Caco-2 (cell line): ENCODE results near the gene PARD3B. TPM values are rescaled to one million over a fixed set of nuclear protein-coding genes. Genes with fewer than 3 reads are reported as not detected.

Experiments
- BruUV-seq: library from RNA; stranded (reverse); fragments of 400-500 nt; replicated peaks from 2 replicates; lab custom pipeline; 2021; lab: Mats Ljungman, UMichigan
- CTCF ChIA-PET: fragments of 300-600 bp; sonication (Branson Sonifier 250); formaldehyde crosslinking; loops from one replicate; lab custom pipeline; 2022; ENCODE audit warnings: antibody characterized with exemption; lab: Charles Lee
- POLR2A ChIA-PET: fragments of 300-600 bp; sonication (Branson Sonifier 250); formaldehyde crosslinking; loops from one replicate; lab custom pipeline; 2022; ENCODE audit warnings: antibody characterized with exemption; lab: Charles Lee
- DNase-seq, 2 experiments: peaks; one replicate each; pipeline versions ENCODE4 v3.0.0 to v3.0.0-alpha.2; 2020 to 2022
- H3K27me3 ChIP-seq: replicated peaks from 2 replicates; pipeline ENCODE4 v1.6.0; 2011; ENCODE audit warnings: low read length; ENCODE audit not compliant: control insufficient read depth, insufficient read depth
- H3K36me3 ChIP-seq: 2 replicates; pipeline ENCODE4 v1.5.1; 2011; ENCODE audit warnings: low read length; ENCODE audit not compliant: control insufficient read depth, insufficient read depth
- H3K4me1 ChIP-seq: fragments of 250-450 bp; sonication (Bioruptor Pico); 2 replicates; pipeline ENCODE4 v1.5.1; 2020; ENCODE audit warnings: mild to moderate bottlenecking
- H3K4me3 ChIP-seq: 2 replicates; pipeline ENCODE4 v1.5.1; 2011; ENCODE audit warnings: low read depth, mild to moderate bottlenecking, control low read depth, low read length
- H3K9me3 ChIP-seq: fragments of 250-450 bp; sonication (Bioruptor Pico); 2 replicates; pipeline ENCODE4 v1.5.1; 2020; ENCODE audit warnings: mild to moderate bottlenecking, moderate library complexity
- H3K27ac Mint-ChIP-seq: one replicate; pipeline ENCODE4 v1.8.0; 2022; ENCODE audit warnings: mixed read lengths; ENCODE audit not compliant: unreplicated experiment
- H3K27me3 Mint-ChIP-seq: one replicate; pipeline ENCODE4 v1.8.0; 2022; ENCODE audit warnings: mixed read lengths; ENCODE audit not compliant: insufficient read depth, unreplicated experiment
- H3K36me3 Mint-ChIP-seq: one replicate; pipeline ENCODE4 v1.8.0; 2022; ENCODE audit warnings: mild to moderate bottlenecking, mixed read lengths; ENCODE audit not compliant: insufficient read depth, unreplicated experiment
- H3K4me1 Mint-ChIP-seq: one replicate; pipeline ENCODE4 v1.8.0; 2022; ENCODE audit warnings: low read depth, mixed read lengths; ENCODE audit not compliant: unreplicated experiment
- H3K4me3 Mint-ChIP-seq: one replicate; pipeline ENCODE4 v1.8.0; 2022; ENCODE audit warnings: mild to moderate bottlenecking, moderate library complexity, mixed read lengths; ENCODE audit not compliant: unreplicated experiment
- H3K9me3 Mint-ChIP-seq: one replicate; pipeline ENCODE4 v1.8.0; 2022; ENCODE audit warnings: mixed read lengths; ENCODE audit not compliant: unreplicated experiment
- CTCF ChIP-seq, 2 experiments: fragments of 200-600 bp in 1 of 2; IDR thresholded peaks; 1 replicate in 1 of 2; 2 replicates in 1 of 2; pipeline versions ENCODE4 v1.5.1 to v1.8.0; 2011 to 2022; ENCODE audit warnings: antibody characterized with exemption in 1 of 2, control low read depth in 1 of 2, inconsistent platforms in 1 of 2, low read depth in 1 of 2, low read length in 1 of 2, mild to moderate bottlenecking in 1 of 2, moderate library complexity in 1 of 2; ENCODE audit not compliant: insufficient read depth in 1 of 2, severe bottlenecking in 1 of 2, unreplicated experiment in 1 of 2
- intact Hi-C: fragments of 100-400 bp; cut with micrococcal nuclease; formaldehyde crosslinking; loops from one replicate; pipeline ENCODE4 v1.10.0; 2022; ENCODE audit not compliant: unreplicated experiment
- total RNA-seq: library from RNA; stranded (reverse); gene quantifications from 2 replicates; pipeline ENCODE4 v1.2.3, GENCODE V29; 2022

The PARD3B gene
- total RNA-seq, 1 experiment from 2014 or later: 68.9 TPM

GRCh38 chr2:204691911-204692510 is 146.7 kb downstream of the PARD3B start:
- TF ChIP-seq CTCF (IDR thresholded peaks at IDR 0.05; ENCODE audit: insufficient read depth in 1 of 2, low read depth in 1 of 2, low read length in 1 of 2, severe bottlenecking in 1 of 2, unreplicated experiment in 1 of 2): peak; percentile 61 to 92

GRCh38 chr2:204692790-204693189 is 147.5 kb downstream of the PARD3B start:
- Mint-ChIP-seq H3K4me1 (peaks cover 22% of the 10 kb centered on the region), H3K4me3 (no peak overlapping the region), H3K36me3 (peaks cover 36% of the 10 kb centered on the region), H3K9me3 (no peaks in the 10 kb centered on the region), H3K27ac (no peak overlapping the region), H3K27me3 (no peaks in the 10 kb centered on the region)
- no peak for DNase-seq
- no peak for TF ChIP-seq CTCF (IDR thresholded peaks at IDR 0.05; ENCODE audit: insufficient read depth in 1 of 2, low read depth in 1 of 2, low read length in 1 of 2, severe bottlenecking in 1 of 2, unreplicated experiment in 1 of 2)
- POLR2A ChIA-PET: no interaction called here
- Histone ChIP-seq H3K27me3 (no peaks in the 10 kb centered on the region), H3K4me1 (peaks cover 12% of the 10 kb centered on the region), H3K4me3 (no peak overlapping the region), H3K9me3 (no peaks in the 10 kb centered on the region), H3K36me3 (0 out of 2 replicates have a peak, but pooled peaks cover 1% of the 10 kb centered on the region)
- no TSS peak for BruUV-seq
- CTCF ChIA-PET: no interaction called here
- intact Hi-C loops: loop anchor here (1.0 to 5.0 kb wide), 5 partner anchors 120 to 545 kb away; partner anchors contain the start of gene PARD3B

More at GRCh38 chr2:204691911-204692510, 146.7 kb downstream of the PARD3B start:
- H3K36me3 Mint-ChIP-seq: peaks cover 42% of the 10 kb centered on the region
- peaks cover 29% of the 10 kb centered on the region for H3K4me1 Mint-ChIP-seq
- H3K27me3 Mint-ChIP-seq: no peaks in the 10 kb centered on the region
- H3K27ac Mint-ChIP-seq: no peak overlapping the region
- H3K4me1 ChIP-seq: peaks cover 20% of the 10 kb centered on the region
- DNase-seq: peak; percentile 79 to 81
- H3K4me3 Mint-ChIP-seq: no peak overlapping the region
- BruUV-seq: no TSS peak
- H3K4me3 ChIP-seq: no peak overlapping the region
- no peaks in the 10 kb centered on the region for H3K27me3 ChIP-seq
- ChIA-PET CTCF (interaction anchor here (0.6 to 2.0 kb wide), 6 partner anchors 27 to 987 kb away, joined by 3 to 7 read pairs (median 4); no protein-coding TSS in a partner anchor), POLR2A (no interaction called here)
- no peaks in the 10 kb centered on the region for H3K9me3 ChIP-seq
- intact Hi-C loops: loop anchor here (1.0 to 5.0 kb wide), 5 partner anchors 120 to 545 kb away; partner anchors contain the start of gene PARD3B
- H3K36me3 ChIP-seq: 0 out of 2 replicates have a peak, but pooled peaks cover 1% of the 10 kb centered on the region
- no peaks in the 10 kb centered on the region for H3K9me3 Mint-ChIP-seq

- BruUV-seq: no TSS peak
- peaks cover 32% of the 10 kb centered on the region for H3K36me3 Mint-ChIP-seq
- Histone ChIP-seq H3K4me1 (0 out of 2 replicates have a peak, but pooled peaks cover 10% of the 10 kb centered on the region), H3K36me3 (0 out of 2 replicates have a peak, but pooled peaks cover 1% of the 10 kb centered on the region), H3K9me3 (no peaks in the 10 kb centered on the region), H3K27me3 (no peaks in the 10 kb centered on the region), H3K4me3 (no peak overlapping the region)
- ChIA-PET POLR2A (no interaction called here), CTCF (no interaction called here)
- H3K27ac Mint-ChIP-seq: no peak overlapping the region
- TF ChIP-seq CTCF (IDR thresholded peaks at IDR 0.05; ENCODE audit: insufficient read depth in 1 of 2, low read depth in 1 of 2, low read length in 1 of 2, severe bottlenecking in 1 of 2, unreplicated experiment in 1 of 2): no peak
- no peaks in the 10 kb centered on the region for H3K9me3 Mint-ChIP-seq
- intact Hi-C loops: loop anchor here (2.0 to 5.0 kb wide), 3 partner anchors 121 to 546 kb away; partner anchors contain the start of gene PARD3B
- no peak for DNase-seq
- H3K27me3 Mint-ChIP-seq: no peaks in the 10 kb centered on the region
- H3K4me1 Mint-ChIP-seq: peaks cover 22% of the 10 kb centered on the region
- H3K4me3 Mint-ChIP-seq: no peak overlapping the region
These were observed 148.0 kb downstream of the PARD3B start for GRCh38 chr2:204693262-204693661.
